OCI-LY1 (cell line): ENCODE measurements around the gene CFAP74.

Source experiments
- CTCF ChIP-seq: fragments of 200-600 bp; sonication (generic), shearing (Covaris generic); IDR thresholded peaks from 2 replicates; pipeline ENCODE4 v1.5.1; 2017; ENCODE audit warnings: mild to moderate bottlenecking, antibody characterized with exemption, low read length, moderate library complexity, mixed read lengths
- EZH2 ChIP-seq: fragments of 200-600 bp; sonication (generic), shearing (Covaris generic); IDR thresholded peaks from 2 replicates; pipeline ENCODE4 v1.8.0; 2017; ENCODE audit warnings: borderline replicate concordance, mixed run types, mild to moderate bottlenecking, antibody characterized with exemption, low read length, moderate library complexity, mixed read lengths

DNA sequence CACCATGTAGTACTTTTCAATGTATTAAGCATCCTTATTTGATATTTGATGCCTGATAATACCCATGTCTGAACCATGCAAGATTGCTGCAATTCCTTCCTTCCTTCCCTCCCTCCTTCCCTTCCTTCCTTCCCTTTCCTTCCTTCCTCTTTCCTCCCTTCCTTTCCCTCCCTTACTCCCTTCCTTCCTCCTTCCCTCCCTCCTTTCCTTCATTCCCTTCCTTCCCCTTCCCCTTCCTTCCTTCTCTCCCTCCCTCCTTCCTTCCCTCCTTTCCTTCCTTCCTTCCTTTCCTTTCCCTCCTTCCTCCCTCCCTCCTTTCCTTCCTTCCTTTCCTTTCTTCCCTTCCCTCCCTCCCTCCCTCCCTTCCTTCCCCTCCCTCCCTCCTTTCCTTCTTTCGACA is 54.8 kb downstream of the CFAP74 start:
- TF ChIP-seq CTCF (no peak), EZH2 (no peak)
